ENCODE results near the gene CEP97.

- TF ChIP-seq CTCF (IDR thresholded peaks at IDR 0.05) (no peak), EP300 (IDR thresholded peaks at IDR 0.05) (no peak), POLR2A (IDR thresholded peaks at IDR 0.05) (no peak)
Measured at GRCh38 chr3:101703169-101703568, 21.2 kb upstream of the CEP97 start.
